G401 (cell line): ENCODE measurements around the gene HAS3. TPM values are rescaled to one million over a fixed set of nuclear protein-coding genes. Genes with fewer than 3 reads are reported as not detected.
"Not testable (repeated sequence)": the region's sequence is repeated elsewhere in the genome, so short reads cannot be mapped to it uniquely, and the experiment has no call there.

Experiments used
- DNase-seq: peaks from one replicate; pipeline ENCODE4 v3.0.0-alpha.2; 2015; ENCODE audit warnings: low spot score
- in situ Hi-C: cut with HindIII; loops from 2 replicates; pipeline ENCODE4 v1.10.0; 2016; ENCODE audit warnings: low sequenced_read_pairs, mixed read lengths
- total RNA-seq: library from RNA; depleted of rRNA; stranded (reverse); fragments of >200 nt; shearing (Covaris generic); gene quantifications from 2 replicates; pipeline ENCODE4 v1.2.3, GENCODE V29; 2014; rRNA removed

Gene HAS3, protein sequence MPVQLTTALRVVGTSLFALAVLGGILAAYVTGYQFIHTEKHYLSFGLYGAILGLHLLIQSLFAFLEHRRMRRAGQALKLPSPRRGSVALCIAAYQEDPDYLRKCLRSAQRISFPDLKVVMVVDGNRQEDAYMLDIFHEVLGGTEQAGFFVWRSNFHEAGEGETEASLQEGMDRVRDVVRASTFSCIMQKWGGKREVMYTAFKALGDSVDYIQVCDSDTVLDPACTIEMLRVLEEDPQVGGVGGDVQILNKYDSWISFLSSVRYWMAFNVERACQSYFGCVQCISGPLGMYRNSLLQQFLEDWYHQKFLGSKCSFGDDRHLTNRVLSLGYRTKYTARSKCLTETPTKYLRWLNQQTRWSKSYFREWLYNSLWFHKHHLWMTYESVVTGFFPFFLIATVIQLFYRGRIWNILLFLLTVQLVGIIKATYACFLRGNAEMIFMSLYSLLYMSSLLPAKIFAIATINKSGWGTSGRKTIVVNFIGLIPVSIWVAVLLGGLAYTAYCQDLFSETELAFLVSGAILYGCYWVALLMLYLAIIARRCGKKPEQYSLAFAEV
- 0.06 and 2.6 TPM in 2 replicates for total RNA-seq

DNA sequence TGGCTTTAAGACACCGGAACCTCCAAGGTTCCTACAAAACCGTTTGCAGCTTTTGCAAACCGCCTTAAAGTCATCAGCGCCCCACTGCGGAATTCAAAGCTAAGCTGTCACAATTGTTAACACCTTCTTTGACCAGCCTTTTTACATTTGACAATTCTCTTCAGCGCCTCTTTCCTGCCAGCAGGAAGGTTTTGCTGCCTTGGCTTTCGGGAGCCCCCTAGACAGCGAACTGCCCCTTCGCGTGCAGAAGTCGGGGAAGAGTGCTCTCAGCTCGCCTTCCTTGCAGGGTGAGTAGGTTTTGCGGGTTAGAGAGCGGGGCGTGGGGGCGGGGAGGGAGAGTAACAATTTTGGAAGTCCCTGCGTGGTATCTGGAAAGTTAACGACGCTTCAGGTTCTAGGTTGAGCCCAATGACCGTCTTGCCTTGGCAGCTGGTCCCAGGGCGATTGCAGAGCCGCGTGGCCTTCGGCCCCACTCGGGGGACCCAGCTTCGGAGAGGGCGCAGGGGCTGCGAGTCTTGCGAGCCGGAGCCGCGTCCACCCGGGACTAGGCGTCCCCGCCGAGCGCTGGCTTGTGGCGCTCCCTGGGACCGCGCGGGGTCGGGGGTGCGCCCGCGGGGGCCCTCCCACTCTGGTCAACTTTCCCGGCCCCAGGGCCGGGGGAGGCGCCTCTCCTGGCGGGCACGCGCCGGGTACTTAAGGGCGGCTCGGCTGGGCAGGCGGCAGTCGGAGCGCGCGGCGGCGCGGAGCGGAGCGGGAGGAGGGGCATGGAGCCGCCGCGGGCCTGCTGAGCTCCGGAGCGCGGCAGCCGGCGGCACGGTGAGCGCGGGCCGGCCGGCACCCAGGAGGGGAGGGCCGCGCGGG lies at the start of gene HAS3:
Gene HAS3 (plus strand): TSS at position 153 of the 861 bp plus-strand sequence. CDS start 3,743 bp downstream, outside the sequence.
- peak; percentile 53 for DNase-seq
- in situ Hi-C loops, result no loop called here

DNA sequence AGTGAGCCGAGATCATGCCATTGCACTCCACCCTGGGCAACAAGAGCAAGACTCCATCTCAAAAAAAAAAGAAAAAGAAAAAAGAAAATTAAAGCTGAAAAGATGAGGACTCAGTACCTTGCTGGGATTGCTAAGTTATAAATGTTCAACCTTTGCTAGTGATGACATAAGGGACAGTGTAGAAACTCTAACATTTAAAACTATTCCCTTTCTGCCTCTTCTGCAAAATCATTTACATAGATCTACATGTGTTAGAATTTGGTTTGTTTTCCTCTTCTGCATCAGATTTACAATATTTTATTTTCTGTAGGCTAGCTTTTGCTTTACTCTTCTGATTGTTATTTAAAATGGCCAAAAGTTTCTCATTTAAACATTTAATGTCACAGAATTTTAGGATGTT lies 49.5 kb upstream of the HAS3 start:
- DNase-seq, result no peak
- in situ Hi-C loops, result no loop called here

DNA sequence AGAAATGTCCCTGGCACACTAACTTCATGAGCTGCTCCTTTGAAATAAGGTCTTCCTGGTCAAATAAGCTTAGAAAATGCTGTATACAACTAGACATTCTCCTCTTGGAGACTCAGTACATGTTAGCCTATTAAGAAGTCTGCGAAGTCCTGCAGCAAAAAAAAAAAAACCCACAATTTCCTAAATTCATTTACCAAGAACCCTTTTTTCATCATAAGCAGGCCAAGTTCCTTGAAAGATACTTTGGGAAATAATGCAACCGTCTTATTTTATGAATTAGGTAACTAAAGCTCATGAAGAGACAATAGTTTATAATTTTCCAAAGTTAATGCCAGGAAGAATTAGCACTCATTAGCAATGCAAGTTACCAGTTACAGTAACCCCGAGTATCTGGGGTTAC lies 49.0 kb upstream of the HAS3 start:
- in situ Hi-C loops, result no loop called here
- DNase-seq, result no peak

DNA sequence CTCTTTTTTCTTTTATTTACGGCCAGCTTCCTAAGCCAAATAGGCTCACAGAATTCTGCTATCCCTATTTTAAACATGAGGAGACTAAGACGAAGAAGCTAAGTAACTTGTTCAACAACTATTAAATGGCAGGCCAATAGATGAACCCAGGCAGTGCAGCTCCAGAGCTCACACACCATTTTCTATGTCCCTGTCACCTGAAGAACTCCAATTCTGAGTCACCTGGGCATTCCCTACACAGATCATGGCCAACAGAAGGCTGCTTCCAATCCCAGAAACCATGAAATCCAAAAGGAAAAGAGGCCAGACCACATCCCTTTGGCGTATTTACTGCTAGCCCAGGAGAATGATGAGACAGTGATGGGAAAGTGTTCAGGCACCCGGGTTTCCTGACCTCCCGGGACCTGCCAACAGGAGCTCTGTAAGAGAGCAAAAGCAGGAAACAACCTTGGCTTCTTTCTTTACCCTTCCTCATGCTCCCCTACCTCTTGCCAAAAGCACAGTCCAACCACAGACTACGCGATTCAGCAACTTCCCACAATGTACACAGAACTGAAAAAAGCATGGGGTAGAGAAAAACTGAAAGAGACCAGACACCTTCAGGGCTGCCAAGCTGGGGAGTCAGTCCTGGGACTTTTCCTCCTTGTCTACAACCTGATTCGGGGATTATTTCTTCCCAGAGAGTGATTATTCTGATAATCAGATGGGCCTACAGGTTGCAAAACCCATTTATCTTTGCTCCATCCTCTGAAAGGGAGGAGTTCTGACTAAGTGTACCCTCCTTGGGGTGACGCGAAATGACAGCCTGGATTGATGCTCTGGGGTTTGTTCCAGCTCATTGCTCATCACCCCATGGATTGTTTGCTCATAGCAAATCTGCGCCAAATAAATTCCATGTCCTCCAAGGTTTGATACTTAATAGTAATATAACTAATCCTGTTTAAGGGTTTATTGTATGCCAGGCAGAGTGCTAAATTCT lies 47.8 kb upstream of the HAS3 start:
- in situ Hi-C loops, result no loop called here
- no peak for DNase-seq

DNA sequence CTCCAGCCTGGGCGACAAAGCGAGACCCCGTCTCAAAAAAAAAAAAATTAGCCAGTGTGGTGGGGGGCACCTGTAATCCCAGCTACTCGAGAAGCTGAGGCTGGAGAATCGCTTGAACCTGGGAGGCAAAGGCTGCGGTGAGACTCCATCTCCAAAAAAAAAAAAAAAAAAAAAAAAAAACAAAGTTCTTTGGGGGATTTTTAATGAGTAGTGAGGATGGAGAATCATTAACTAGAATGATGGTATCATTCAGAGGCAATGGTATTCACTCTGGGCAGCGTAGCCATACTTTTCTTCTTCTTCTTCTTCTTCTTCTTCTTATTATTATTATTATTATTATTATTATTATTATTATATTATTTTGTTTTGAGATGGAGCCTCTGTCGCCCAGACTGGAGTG lies 42.0 kb upstream of the HAS3 start:
- in situ Hi-C loops, DNase-seq: not testable (repeated sequence)

DNA sequence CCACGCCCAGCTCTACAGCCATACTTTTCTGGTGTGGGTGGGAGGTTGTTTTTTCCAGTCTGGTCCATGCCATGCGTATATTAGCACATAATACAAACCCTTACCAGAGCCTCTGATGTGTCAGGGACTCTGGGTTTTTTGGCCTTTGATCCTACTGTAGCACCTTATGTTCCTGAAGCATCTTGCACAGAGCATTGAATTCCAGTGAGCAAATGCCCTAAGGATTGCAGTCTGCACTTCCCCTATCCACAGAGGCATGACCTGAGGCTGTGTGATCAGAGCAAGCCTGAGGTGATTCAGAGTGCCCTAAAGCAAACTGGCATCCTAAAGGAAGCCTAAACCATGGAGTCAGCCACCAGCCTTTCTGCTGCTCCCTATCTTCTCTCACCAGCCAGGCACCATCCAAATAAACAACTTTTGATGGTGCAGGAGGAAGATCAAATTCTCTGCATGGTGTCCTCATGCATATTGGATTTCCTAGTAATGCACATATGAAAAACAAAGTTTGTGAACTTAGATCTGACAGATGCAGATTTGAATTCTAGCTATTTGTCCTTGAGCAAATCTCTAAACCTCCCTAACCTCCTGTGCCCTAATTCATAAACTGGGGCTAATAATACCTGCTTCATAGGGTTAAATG lies 41.2 kb upstream of the HAS3 start:
- no peak for DNase-seq
- in situ Hi-C loops, result no loop called here

DNA sequence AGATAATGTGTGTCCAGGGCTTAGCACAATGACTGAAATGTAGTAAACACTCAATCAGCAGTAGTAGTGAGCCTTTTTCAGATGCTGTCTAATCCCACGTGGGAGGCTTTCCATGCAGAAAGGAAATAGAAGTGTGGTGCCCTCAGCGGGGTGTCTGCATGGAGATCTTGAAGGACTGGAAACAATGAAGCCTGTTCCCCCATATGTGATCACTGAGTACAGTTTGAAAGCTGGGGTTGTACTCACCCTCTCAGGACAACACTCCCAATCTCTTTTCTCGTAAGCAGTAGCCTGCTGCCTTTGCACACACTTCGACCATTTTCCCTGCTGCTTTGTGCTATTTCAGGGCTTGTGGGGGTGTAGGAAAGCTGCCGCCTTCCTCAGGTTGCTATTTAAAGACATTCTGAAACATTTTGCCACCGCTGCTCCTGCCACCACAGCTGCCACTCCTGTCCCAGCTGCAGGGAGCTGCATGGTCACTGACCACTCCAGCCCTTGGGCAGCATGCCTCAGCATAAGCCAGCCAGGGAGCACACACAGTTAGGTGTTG lies 40.6 kb upstream of the HAS3 start:
- no peak for DNase-seq
- in situ Hi-C loops, result no loop called here

DNA sequence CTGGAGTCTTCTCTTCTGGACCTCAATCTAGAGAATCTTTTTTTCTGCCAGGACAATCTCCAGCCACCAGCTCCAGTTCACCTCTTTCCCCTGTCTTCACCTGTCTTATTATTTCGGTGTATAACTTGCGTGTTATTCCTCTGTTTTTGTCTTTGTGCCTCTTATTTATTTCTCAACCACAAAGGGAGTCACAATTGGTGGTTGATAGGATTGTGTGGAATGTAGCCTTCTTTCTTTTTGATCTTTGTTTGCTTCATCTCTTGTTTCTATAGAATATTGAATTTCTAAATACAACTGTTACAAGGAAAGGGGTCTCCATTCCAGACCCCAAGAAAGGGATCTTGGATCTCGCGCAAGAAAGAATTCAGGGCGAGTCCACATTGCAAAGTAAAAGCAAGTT lies 35.9 kb upstream of the HAS3 start:
- in situ Hi-C loops, result no loop called here
- no peak for DNase-seq

DNA sequence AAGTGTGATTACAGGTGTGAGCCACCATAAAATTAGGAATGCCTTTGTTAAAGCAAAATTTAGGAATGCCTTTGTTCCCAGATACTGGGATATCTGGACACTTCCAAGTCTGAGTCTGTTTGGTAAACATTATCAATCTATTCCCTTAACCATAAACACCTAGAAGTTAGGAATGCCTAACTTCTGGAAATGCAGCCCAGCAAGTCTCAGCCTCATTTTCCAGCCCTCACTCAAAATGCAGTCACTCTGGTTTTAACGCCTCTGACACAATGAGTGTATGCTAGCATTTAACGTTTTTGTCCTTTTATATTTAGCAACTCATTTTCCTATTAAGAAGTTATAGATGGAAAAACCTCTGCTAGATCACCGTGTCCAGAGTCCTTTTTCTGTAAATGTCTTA lies 34.4 kb upstream of the HAS3 start:
- in situ Hi-C loops, result no loop called here
- DNase-seq, result no peak

DNA sequence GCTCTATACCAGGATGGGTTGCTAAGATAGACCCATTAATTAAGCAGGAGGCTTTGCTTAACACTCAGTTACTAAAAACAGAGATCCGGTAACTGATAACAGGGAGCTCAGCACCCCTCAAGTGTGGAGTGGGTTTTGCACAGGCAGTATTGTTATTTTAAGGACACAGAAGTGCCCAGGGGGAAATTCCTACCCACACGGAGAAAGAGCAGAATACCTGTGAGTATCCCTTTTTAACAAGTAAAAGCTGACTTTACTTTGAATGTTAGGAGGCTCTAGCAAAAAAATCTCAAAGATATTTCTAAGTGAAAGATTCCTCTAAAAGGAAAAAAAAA lies 32.8 kb upstream of the HAS3 start:
- no peak for DNase-seq
- in situ Hi-C loops, result no loop called here

DNA sequence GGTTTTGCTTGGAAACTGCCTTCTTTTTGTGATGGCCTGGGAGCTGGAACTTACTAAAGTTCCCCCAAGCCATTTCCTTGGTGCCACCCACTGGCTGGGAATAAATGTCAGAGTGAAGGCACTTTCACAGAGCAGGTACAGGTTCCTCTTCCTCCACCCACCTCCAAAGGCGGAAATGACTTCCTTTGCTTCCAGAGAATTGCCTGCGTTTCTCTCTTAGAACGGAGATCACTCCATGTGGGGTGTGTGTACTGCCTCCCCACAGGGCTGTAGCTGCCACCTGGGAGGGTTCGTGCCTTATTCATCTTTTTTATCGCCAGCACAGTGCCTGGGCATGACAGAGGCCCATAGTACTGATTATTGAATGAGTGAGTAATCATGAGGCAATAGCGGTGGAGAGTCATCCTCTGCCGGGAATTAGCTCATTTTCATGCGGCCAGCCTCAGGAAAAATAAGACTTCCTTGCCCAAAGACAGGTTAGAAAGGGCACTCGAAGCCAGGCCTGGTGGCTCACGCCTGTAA lies 32.2 kb upstream of the HAS3 start:
- DNase-seq, result no peak
- in situ Hi-C loops, result no loop called here

DNA sequence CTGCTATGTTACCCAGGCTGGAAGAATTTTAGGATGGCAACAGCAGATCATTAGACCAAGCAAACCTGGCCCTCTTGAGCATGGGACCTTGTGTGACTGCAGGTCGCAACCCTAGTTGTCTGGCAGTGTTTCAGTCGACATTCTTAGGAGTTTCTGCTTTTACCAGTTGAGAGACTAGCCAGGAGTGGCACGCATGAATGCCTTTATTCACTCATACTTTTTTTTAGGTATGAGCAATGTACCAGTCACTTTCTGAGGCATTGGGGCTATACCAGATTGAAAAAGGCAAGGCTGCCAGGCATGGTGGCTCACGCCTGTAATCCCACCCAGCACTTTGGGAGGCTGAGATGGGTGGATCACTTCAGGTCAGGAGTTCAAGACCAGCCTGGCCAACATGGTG lies 28.2 kb upstream of the HAS3 start:
- in situ Hi-C loops, result no loop called here

DNA sequence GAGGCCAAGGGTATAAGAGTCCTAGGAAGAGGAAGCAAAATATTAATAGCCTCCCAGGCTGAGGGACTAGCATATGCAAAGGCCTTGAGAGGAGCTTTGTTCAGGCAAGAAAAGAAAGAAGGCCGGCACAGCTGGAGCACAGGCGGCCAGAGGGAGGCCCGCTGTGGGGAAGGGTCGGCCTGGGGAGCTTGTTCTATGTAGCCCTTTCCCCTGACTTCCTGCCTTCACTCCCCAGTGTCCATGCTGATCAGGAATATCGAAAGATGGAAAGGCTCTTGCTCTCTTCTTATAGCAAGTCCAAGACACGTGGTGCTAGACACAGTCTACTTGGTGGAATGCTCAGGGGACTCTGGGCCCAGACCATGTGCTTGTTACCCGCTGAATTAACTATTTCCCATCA lies 27.4 kb upstream of the HAS3 start:
- in situ Hi-C loops, result no loop called here
- no peak for DNase-seq

More for the DNA sequence above, 28.2 kb upstream of the HAS3 start:
- DNase-seq, result no peak

DNA sequence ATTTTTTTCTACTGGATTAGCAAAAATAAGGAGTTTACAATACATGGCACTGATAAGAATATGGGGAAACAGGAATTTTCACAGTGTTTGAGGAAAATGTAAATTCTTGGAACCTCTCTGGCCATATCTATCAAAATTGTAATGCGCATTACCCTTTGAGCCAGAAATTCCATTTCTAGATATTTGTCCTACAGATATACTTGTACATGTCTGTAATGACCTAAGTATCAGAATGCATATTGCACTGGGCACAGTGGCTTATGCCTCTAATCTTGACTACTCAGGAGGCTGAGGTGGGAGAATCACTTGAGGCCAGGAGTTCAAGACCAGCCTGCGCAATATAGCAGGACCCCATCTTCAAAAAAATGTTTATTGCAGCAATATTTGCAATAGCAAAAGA lies 25.8 kb upstream of the HAS3 start:
- DNase-seq, result no peak
- in situ Hi-C loops, result no loop called here

DNA sequence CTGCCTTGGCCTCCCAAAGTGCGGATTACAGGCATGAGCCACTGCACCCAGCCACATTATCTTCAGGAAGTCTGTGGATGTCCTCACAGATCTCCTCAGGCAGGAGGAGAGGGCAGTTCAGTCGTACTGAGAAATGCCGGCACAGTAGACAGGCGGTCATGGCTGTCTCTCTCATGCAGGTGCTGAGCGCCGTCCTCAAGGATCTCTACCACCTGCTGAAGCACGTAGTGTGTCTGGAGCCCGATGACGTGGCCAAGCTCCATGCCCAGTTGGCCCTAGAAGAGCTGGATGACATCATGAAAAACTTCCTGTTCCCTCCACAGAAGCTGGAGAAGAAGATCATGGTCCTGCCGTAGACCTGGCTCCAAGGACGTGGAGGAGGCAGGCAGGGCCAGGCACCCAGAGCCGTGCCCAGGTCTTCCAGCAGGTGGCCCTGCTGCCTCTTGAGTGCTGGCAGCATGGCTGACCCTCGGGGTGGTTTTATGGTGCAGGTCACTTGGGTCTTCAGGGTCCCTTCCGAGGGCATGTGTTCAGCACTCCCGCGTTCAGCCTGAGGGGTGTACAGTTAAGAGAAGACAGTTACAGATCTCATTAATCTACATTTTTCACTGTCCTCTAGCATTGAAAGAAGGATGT lies 22.0 kb upstream of the HAS3 start:
- in situ Hi-C loops, result no loop called here
- no peak for DNase-seq

DNA sequence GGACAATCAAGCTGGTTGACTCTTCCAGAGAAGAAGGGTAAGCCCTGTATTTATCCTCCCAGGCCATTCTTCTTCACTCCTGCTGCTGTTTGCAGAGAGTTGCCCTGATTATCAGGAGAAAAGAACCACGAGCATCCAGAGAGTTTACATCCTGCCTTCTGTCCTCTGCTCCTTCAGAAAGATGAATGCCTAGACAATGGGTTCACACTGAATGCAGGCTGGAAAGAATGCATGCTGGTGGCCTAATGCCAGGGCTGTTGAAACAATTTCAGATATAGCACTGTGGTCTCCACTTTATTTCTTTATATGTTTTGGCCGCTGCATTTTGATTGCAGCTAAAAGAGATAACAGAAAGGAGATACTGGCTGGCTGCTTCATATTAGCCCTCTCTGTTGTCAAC lies 21.2 kb upstream of the HAS3 start:
- in situ Hi-C loops, result no loop called here
- no peak for DNase-seq

DNA sequence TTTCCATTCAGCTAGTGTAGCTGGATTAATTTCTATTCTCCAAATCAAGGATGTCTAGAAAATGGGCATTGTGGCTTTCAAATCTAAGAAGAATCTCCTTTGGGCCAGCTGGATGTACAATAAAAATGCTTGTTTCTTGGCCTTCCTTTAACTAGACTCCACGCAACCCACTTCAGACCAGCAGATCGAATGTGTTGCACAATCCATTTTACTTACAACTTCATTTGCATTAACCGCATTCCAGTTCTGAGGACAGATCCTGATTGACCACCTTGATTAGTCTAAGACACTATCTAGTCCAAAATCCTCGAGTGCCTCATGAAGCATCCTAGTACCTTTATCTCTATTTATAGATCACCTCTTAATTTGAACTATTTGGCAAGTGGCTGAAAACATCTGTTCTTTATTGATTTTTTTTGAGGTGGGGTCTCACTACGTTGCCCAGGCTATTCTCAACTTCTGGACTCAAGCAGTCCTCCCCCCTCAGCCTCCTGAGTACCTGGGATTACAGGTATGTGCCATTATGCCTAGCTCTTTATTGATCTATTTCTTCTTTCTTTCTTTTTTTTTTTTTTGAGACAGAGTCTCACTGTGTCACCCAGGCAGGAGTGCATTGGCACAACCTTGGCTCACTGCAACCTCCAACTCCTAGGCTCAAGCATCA lies 20.3 kb upstream of the HAS3 start:
- DNase-seq, result no peak
- in situ Hi-C loops, result no loop called here
